ENCODE results near the gene NME8. TPM values are rescaled to one million over a fixed set of nuclear protein-coding genes. Genes with fewer than 3 reads are reported as not detected.

NME8 gene
- total RNA-seq, 1 experiment from 2014 or later, result not detected

- intact Hi-C loops (cut with micrococcal nuclease; ENCODE audit: unreplicated experiment), result loop anchor here (5.0 kb wide), 1 partner anchor 305 kb away; no protein-coding TSS in a partner anchor
- Histone ChIP-seq H3F3A (ENCODE audit: insufficient read depth, low read depth) (no peaks in the 10 kb centered on the region), H3K4me3 (no peak within 1 kb of the TSS), H3K36me3 (ENCODE audit: low read depth) (no peaks in the 10 kb centered on the region), H3K79me2 (ENCODE audit: low read depth) (0 out of 2 replicates have a peak, but pooled peaks cover 2% of the 10 kb centered on the region), H3K4me1 (replicated peaks; ENCODE audit: insufficient read depth) (0 out of 2 replicates have a peak, but pooled peaks cover 5% of the 10 kb centered on the region), H3K27me3 (ENCODE audit: insufficient read depth, low read depth) (no peaks in the 10 kb centered on the region), H2AFZ (no peak within 1 kb of the TSS), H3K9me2 (ENCODE audit: insufficient read depth) (no peaks in the 10 kb centered on the region), H4K20me1 (ENCODE audit: insufficient read depth) (no peaks in the 10 kb centered on the region), H3K27ac (no peak within 1 kb of the TSS), H3K9me3 (ENCODE audit: insufficient read depth, low read depth) (no peaks in the 10 kb centered on the region), H3K4me2 (no peak within 1 kb of the TSS)
- no TSS peak for BruUV-seq (replicated peaks)
- TF ChIP-seq CTCF (conservative IDR thresholded peaks at IDR 0.05) (peak; percentile 75), EZH2 (IDR thresholded peaks at IDR 0.05; ENCODE audit: low read depth) (no peak)
- peak; percentile 14 to 43 for DNase-seq
- CTCF ChIA-PET, result no interaction called here
- POLR2A ChIA-PET (ENCODE audit: unreplicated experiment), result interaction anchor here (0.6 kb wide), 1 partner anchor 747 kb away, joined by 5 read pairs; no protein-coding TSS in a partner anchor
These were observed 68.6 kb downstream of the NME8 start, which contains the start of gene SFRP4 for GRCh38 chr7:37916673-37917660. Gene SFRP4 (minus strand): TSS chr7:37916817. CDS start chr7:37916537, 280 bp downstream.

- CTCF ChIA-PET, result no interaction called here
- Histone ChIP-seq H3K27ac (no peak overlapping the region), H3K4me1 (replicated peaks; ENCODE audit: insufficient read depth) (0 out of 2 replicates have a peak, but pooled peaks cover 8% of the 10 kb centered on the region), H3K27me3 (ENCODE audit: insufficient read depth, low read depth) (no peaks in the 10 kb centered on the region), H3K79me2 (ENCODE audit: low read depth) (0 out of 2 replicates have a peak, but pooled peaks cover 5% of the 10 kb centered on the region), H3K4me2 (no peak overlapping the region), H3K36me3 (ENCODE audit: low read depth) (no peaks in the 10 kb centered on the region), H2AFZ (no peak overlapping the region), H3K9me3 (ENCODE audit: insufficient read depth, low read depth) (no peaks in the 10 kb centered on the region), H3F3A (ENCODE audit: insufficient read depth, low read depth) (no peaks in the 10 kb centered on the region), H3K4me3 (no peak overlapping the region), H3K9me2 (ENCODE audit: insufficient read depth) (no peaks in the 10 kb centered on the region), H4K20me1 (ENCODE audit: insufficient read depth) (no peaks in the 10 kb centered on the region)
- intact Hi-C loops (cut with micrococcal nuclease; ENCODE audit: unreplicated experiment), result loop anchor here (5.0 kb wide), 1 partner anchor 304 kb away; no protein-coding TSS in a partner anchor
- no TSS peak for BruUV-seq (replicated peaks)
- no peak for DNase-seq
- POLR2A ChIA-PET (ENCODE audit: unreplicated experiment), result no interaction called here
- no peak for TF ChIP-seq EZH2 (IDR thresholded peaks at IDR 0.05; ENCODE audit: low read depth)
- TF ChIP-seq CTCF (conservative IDR thresholded peaks at IDR 0.05), result 0 out of 2 replicates have a peak, but pooled peaks have one; percentile 27
These were observed 70.1 kb downstream of the NME8 start for GRCh38 chr7:37918526-37918925.

GRCh38 chr7:37920305-37920848, 72.0 kb downstream of the NME8 start, which contains the start of gene EPDR1:
Gene EPDR1 (plus strand): TSS chr7:37920640. CDS start chr7:37920940, 300 bp downstream.
- Histone ChIP-seq H3K9me2 (ENCODE audit: insufficient read depth) (no peaks in the 10 kb centered on the region), H3K36me3 (ENCODE audit: low read depth) (no peaks in the 10 kb centered on the region), H3K4me2 (peak within 1 kb of the TSS; percentile 72), H3K79me2 (ENCODE audit: low read depth) (0 out of 2 replicates have a peak, but pooled peaks cover 5% of the 10 kb centered on the region), H3K4me3 (peak within 1 kb of the TSS; percentile 55), H2AFZ (peak within 1 kb of the TSS; percentile 84), H3K9me3 (ENCODE audit: insufficient read depth, low read depth) (no peaks in the 10 kb centered on the region), H3K4me1 (replicated peaks; ENCODE audit: insufficient read depth) (0 out of 2 replicates have a peak, but pooled peaks cover 8% of the 10 kb centered on the region), H3K27ac (no peak within 1 kb of the TSS), H3F3A (ENCODE audit: insufficient read depth, low read depth) (no peaks in the 10 kb centered on the region), H4K20me1 (ENCODE audit: insufficient read depth) (no peaks in the 10 kb centered on the region), H3K27me3 (ENCODE audit: insufficient read depth, low read depth) (no peaks in the 10 kb centered on the region)
- intact Hi-C loops (cut with micrococcal nuclease; ENCODE audit: unreplicated experiment), result no loop called here
- TF ChIP-seq EZH2 (IDR thresholded peaks at IDR 0.05; ENCODE audit: low read depth) (no peak), CTCF (conservative IDR thresholded peaks at IDR 0.05) (peak; percentile 50; the same call in 1 of the 2 replicates)
- DNase-seq, result peak; percentile 18 to 49
- CTCF ChIA-PET, result no interaction called here
- POLR2A ChIA-PET (ENCODE audit: unreplicated experiment), result no interaction called here
- BruUV-seq (replicated peaks), result no TSS peak
